IMR-90 (cell line): ENCODE results near the gene HES1. TPM values are rescaled to one million over a fixed set of nuclear protein-coding genes. Genes with fewer than 3 reads are reported as not detected.
"Not testable (repeated sequence)": the region's sequence is repeated elsewhere in the genome, so short reads cannot be mapped to it uniquely, and the experiment has no call there.

Experiments
- ATAC-seq: fragments of 200-7000 bp; cut with Tn5 transposase; 2 replicates; pipeline ENCODE4 v1.9.1; 2020; ENCODE audit warnings: low read depth, mild to moderate bottlenecking, moderate library complexity
- BruUV-seq: library from RNA; stranded (reverse); fragments of 400-500 nt; replicated peaks from 2 replicates; lab custom pipeline; 2021; lab: Mats Ljungman, UMichigan
- CTCF ChIA-PET: fragments of 300-600 bp; formaldehyde crosslinking; extraction: SDS; loops from one replicate; lab custom pipeline; 2021; ENCODE audit warnings: antibody characterized with exemption; lab: Yijun Ruan, JAX
- POLR2A ChIA-PET: fragments of 300-600 bp; sonication (Branson Sonifier 250); formaldehyde crosslinking; loops from one replicate; lab custom pipeline; 2022; ENCODE audit warnings: antibody characterized with exemption; ENCODE audit not compliant: unreplicated experiment; lab: Charles Lee
- DNase-seq: peaks from one replicate; pipeline ENCODE4 v3.0.0; 2013
- H2AFZ ChIP-seq: replicated peaks from 2 replicates; pipeline ENCODE3; 2013; ENCODE audit warnings: low read length, mild to moderate bottlenecking; ENCODE audit not compliant: poor library complexity
- H2AK5ac ChIP-seq: 2 replicates; pipeline ENCODE4 v1.6.1; 2013; ENCODE audit warnings: low read depth, low read length, inconsistent platforms
- H2AK9ac ChIP-seq: replicated peaks from 2 replicates; pipeline ENCODE3; 2013; ENCODE audit warnings: mild to moderate bottlenecking, low read depth, low read length, moderate library complexity; ENCODE audit not compliant: poor library complexity
- H2BK120ac ChIP-seq: 2 replicates; pipeline ENCODE4 v1.6.1; 2013; ENCODE audit warnings: low read depth, low read length, inconsistent platforms
- H2BK15ac ChIP-seq: 3 replicates; pipeline ENCODE4 v1.6.1; 2013; ENCODE audit warnings: low read depth, low read length, inconsistent platforms
- H2BK20ac ChIP-seq: 2 replicates; pipeline ENCODE4 v1.6.1; 2013; ENCODE audit warnings: low read depth, mild to moderate bottlenecking, inconsistent platforms, low read length, moderate library complexity
- H2BK5ac ChIP-seq: 2 replicates; pipeline ENCODE4 v1.6.1; 2013; ENCODE audit warnings: mild to moderate bottlenecking, low read depth, low read length, inconsistent platforms; ENCODE audit not compliant: poor library complexity, severe bottlenecking
- H3K14ac ChIP-seq: replicated peaks from 2 replicates; pipeline ENCODE4 v1.6.1; 2013; ENCODE audit warnings: low read depth, low read length, inconsistent platforms
- H3K18ac ChIP-seq: 2 replicates; pipeline ENCODE4 v1.6.1; 2013; ENCODE audit warnings: low read depth, low read length, control low read depth
- H3K23ac ChIP-seq: 2 replicates; pipeline ENCODE4 v1.6.1; 2013; ENCODE audit warnings: low read depth, low read length, inconsistent platforms
- H3K27ac ChIP-seq: 2 replicates; pipeline ENCODE4 v1.5.1; 2013; ENCODE audit warnings: mild to moderate bottlenecking, control low read depth, low read length; ENCODE audit not compliant: insufficient read depth
- H3K27me3 ChIP-seq: 2 replicates; pipeline ENCODE4 v1.6.1; 2013; ENCODE audit warnings: low read length; ENCODE audit not compliant: control insufficient read depth, insufficient read depth
- H3K36me3 ChIP-seq: 2 replicates; pipeline ENCODE4 v1.6.1; 2013; ENCODE audit warnings: low read length, mixed read lengths; ENCODE audit not compliant: control insufficient read depth, insufficient read depth
- H3K4ac ChIP-seq: 2 replicates; pipeline ENCODE4 v1.6.1; 2013; ENCODE audit warnings: low read depth, low read length, inconsistent platforms
- H3K4me1 ChIP-seq: 2 replicates; pipeline ENCODE4 v1.6.1; 2013; ENCODE audit warnings: low read length, mixed read lengths; ENCODE audit not compliant: control insufficient read depth, insufficient read depth
- H3K4me2 ChIP-seq: 2 replicates; pipeline ENCODE4 v1.6.1; 2013; ENCODE audit warnings: low read depth, mild to moderate bottlenecking, control low read depth, low read length, moderate library complexity
- H3K4me3 ChIP-seq: 2 replicates; pipeline ENCODE4 v1.5.1; 2013; ENCODE audit warnings: low read depth, mild to moderate bottlenecking, control low read depth, low read length, moderate library complexity; ENCODE audit not compliant: insufficient read depth
- H3K56ac ChIP-seq: 2 replicates; pipeline ENCODE4 v1.6.1; 2013; ENCODE audit warnings: low read length, inconsistent platforms; ENCODE audit not compliant: insufficient read depth; ENCODE audit errors: extremely low read depth
- H3K79me1 ChIP-seq, 2 experiments: 2 replicates each; pipeline ENCODE4 v1.6.1; 2013; ENCODE audit warnings: low read length in 2 of 2, inconsistent platforms in 1 of 2, low read depth in 1 of 2
- H3K9ac ChIP-seq: 2 replicates; pipeline ENCODE4 v1.6.1; 2013; ENCODE audit warnings: low read depth, low read length, control low read depth
- H3K9me1 ChIP-seq: 2 replicates; pipeline ENCODE4 v1.6.1; 2013; ENCODE audit warnings: low read length, inconsistent platforms; ENCODE audit not compliant: insufficient read depth
- H3K9me3 ChIP-seq: 2 replicates; pipeline ENCODE4 v1.6.1; 2013; ENCODE audit warnings: low read length; ENCODE audit not compliant: control insufficient read depth, insufficient read depth
- H4K20me1 ChIP-seq: 2 replicates; pipeline ENCODE4 v1.6.1; 2013; ENCODE audit warnings: low read length, inconsistent platforms; ENCODE audit not compliant: insufficient read depth
- H4K5ac ChIP-seq: 2 replicates; pipeline ENCODE4 v1.6.1; 2013; ENCODE audit warnings: mild to moderate bottlenecking, low read depth, low read length, control low read depth
- H4K8ac ChIP-seq, 2 experiments: 2 replicates each; pipeline ENCODE4 v1.6.1; 2013; ENCODE audit warnings: low read depth in 2 of 2, low read length in 2 of 2, control low read depth in 1 of 2, inconsistent platforms in 1 of 2
- H4K91ac ChIP-seq: 2 replicates; pipeline ENCODE4 v1.6.1; 2013; ENCODE audit warnings: low read depth, low read length, inconsistent platforms; ENCODE audit not compliant: insufficient read depth
- SMC3 ChIP-seq: fragments of 150-350 bp; IDR thresholded peaks from 2 replicates; pipeline ENCODE4 v1.6.1; 2016; ENCODE audit warnings: low read depth, mild to moderate bottlenecking, antibody characterized with exemption, low read length, moderate library complexity
- WGBS, 2 experiments: methylation state at CpG; one replicate each; pipeline versions ENCODE4 v1.1.5 to v1.1.7; 2013; ENCODE audit warnings: missing lambda C conversion rate in 2 of 2; ENCODE audit not compliant: insufficient read length in 1 of 2; ENCODE audit errors: extremely low coverage in 2 of 2; 5-methylcytosine and 5-hydroxymethylcytosine counted together
- dilution Hi-C: fragments of 300-500 bp; cut with HindIII; formaldehyde crosslinking; loops from one replicate; pipeline ENCODE4 v1.14.3; 2018; ENCODE audit warnings: low sequenced_read_pairs; ENCODE audit not compliant: unreplicated experiment
- in situ Hi-C: fragments of 300-500 bp; cut with MboI; formaldehyde crosslinking; loops from 3 replicates; pipeline ENCODE4 v1.14.3; 2019; ENCODE audit warnings: low sequenced_read_pairs, inconsistent platforms, mixed read lengths
- intact Hi-C: fragments of 100-400 bp; cut with micrococcal nuclease; formaldehyde crosslinking; loops from 2 replicates; pipeline ENCODE4 v1.10.0; 2022
- polyA plus RNA-seq, 3 experiments: library from polyadenylated mRNA; depleted of rRNA; stranded (reverse); fragments of >200 nt; gene quantifications; 2 replicates each; pipeline ENCODE4 v1.2.3, GENCODE V29; 2012; ENCODE audit warnings: low replicate concordance in 1 of 3
- total RNA-seq: library from RNA; depleted of rRNA; stranded (reverse); fragments of >200 nt; gene quantifications from 2 replicates; pipeline ENCODE4 v1.2.3, GENCODE V29; 2012
- TF ChIP-seq, protein P1 (sequence below): conservative IDR thresholded peaks from 2 replicates; pipeline ENCODE4 v1.5.1; 2012; ENCODE audit warnings: mild to moderate bottlenecking, low read depth, low read length, improper control_type of control experiment

HES1 gene
- total and polyA plus RNA-seq, 2 of the 4 experiments (the other 2 are of a cell fraction), result 3.6 to 6.7 TPM

DNA sequence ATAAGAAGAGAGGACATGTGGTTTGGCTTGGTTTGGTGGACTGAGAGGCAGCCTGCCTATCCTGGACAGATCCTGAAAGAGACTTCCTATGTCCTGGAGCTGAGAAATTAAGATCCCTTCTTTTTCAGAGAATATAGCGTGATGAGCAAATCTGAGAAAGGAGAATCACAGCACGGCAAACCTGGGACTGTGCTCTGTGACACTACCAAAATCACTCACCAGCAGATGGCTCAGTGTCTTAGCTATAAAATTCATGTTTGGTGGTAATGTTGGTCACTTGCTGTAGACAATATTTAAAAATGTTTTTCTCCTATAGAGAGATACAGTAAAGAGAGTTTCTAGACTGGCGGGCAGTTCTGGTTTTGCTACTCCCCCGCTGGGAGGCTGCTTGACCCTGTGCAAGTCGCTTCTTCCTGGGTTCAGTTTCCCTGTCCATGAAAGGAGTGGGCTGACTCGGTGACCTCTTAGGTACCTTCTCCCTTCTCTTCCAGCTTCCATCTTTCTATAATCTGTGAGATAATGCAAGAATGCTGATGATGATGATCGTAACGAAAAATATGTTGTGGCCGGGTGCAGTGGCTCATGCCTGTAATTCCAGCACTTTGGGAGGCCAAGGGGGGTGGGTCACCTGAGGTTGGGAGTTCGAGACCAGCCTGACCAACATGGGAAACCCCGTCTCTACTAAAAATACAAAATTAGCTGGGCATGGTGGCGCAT, 7.6 kb upstream of the HES1 start:
- ATAC-seq, result no peak
- no peak overlapping the region for H2AK5ac ChIP-seq
- no peaks in the 10 kb centered on the region for H3K36me3 ChIP-seq
- ChIA-PET POLR2A (no interaction called here), CTCF (no interaction called here)
- H4K5ac ChIP-seq, result no peak overlapping the region
- 100% methylated on average over 1 of the region's 12 CpGs; no CpG with 5 or more reads in 1 of the 2 experiments for WGBS, 2 experiments
- H2AFZ ChIP-seq, result no peak overlapping the region
- no peak overlapping the region for H3K14ac ChIP-seq
- no peak overlapping the region for H2BK20ac ChIP-seq
- BruUV-seq, result no TSS peak
- no peak overlapping the region for H2BK120ac ChIP-seq
- H3K4me3 ChIP-seq, result no peak overlapping the region
- no peak for DNase-seq
- no peak overlapping the region for H4K8ac ChIP-seq
- H3K27me3 ChIP-seq, result peaks cover 44% of the 10 kb centered on the region
- no peak overlapping the region for H3K4me2 ChIP-seq
- no peak overlapping the region for H3K27ac ChIP-seq
- no peak overlapping the region for H3K4ac ChIP-seq
- H3K9me3 ChIP-seq, result no peaks in the 10 kb centered on the region
- H2AK9ac ChIP-seq, result no peak overlapping the region
- intact Hi-C loops, result no loop called here
- no peak overlapping the region for H2BK5ac ChIP-seq
- H3K18ac ChIP-seq, result no peak overlapping the region
- H3K4me1 ChIP-seq, result peaks cover 6% of the 10 kb centered on the region; the same call in 1 of the 2 replicates
- no peak overlapping the region for H3K9ac ChIP-seq
- H3K23ac ChIP-seq, result no peak overlapping the region
- no peak overlapping the region for H3K56ac ChIP-seq
- no peaks in the 10 kb centered on the region for H3K79me1 ChIP-seq
- in situ Hi-C loops, result no loop called here
- H2BK15ac ChIP-seq, result no peak overlapping the region
- no peaks in the 10 kb centered on the region for H4K20me1 ChIP-seq
- TF ChIP-seq, protein P1, sequence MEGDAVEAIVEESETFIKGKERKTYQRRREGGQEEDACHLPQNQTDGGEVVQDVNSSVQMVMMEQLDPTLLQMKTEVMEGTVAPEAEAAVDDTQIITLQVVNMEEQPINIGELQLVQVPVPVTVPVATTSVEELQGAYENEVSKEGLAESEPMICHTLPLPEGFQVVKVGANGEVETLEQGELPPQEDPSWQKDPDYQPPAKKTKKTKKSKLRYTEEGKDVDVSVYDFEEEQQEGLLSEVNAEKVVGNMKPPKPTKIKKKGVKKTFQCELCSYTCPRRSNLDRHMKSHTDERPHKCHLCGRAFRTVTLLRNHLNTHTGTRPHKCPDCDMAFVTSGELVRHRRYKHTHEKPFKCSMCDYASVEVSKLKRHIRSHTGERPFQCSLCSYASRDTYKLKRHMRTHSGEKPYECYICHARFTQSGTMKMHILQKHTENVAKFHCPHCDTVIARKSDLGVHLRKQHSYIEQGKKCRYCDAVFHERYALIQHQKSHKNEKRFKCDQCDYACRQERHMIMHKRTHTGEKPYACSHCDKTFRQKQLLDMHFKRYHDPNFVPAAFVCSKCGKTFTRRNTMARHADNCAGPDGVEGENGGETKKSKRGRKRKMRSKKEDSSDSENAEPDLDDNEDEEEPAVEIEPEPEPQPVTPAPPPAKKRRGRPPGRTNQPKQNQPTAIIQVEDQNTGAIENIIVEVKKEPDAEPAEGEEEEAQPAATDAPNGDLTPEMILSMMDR, result no peak
- no peak for TF ChIP-seq SMC3
- dilution Hi-C loops, result no loop called here
- H3K9me1 ChIP-seq, result no peaks in the 10 kb centered on the region
- H4K91ac ChIP-seq, result no peak overlapping the region

DNA sequence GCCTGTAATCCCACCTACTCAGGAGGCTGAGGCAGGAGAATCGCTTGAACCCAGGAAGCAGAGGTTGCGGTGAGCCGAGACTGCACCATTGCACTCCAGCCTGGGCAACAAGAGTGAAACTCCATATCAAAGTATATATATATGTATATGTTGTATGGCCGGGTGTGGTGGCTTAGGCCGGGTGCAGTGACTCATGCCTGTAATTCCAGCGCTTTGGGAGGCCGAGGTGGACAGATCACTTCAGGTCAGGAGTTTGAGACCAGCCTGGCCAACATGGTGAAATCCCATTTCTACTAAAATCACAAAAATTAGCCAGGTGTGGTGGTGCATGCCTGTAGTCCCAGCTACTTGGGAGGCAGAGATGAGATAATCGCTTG, 7.0 kb upstream of the HES1 start:
- POLR2A ChIA-PET, DNase-seq, ATAC-seq, BruUV-seq, H2AK9ac ChIP-seq, H3K14ac ChIP-seq, H3K4me2 ChIP-seq, H3K18ac ChIP-seq, dilution Hi-C loops, H3K4ac ChIP-seq, H3K36me3 ChIP-seq, H2AK5ac ChIP-seq, H3K9ac ChIP-seq, H3K9me3 ChIP-seq, H4K20me1 ChIP-seq, H3K56ac ChIP-seq, H4K91ac ChIP-seq, H2BK120ac ChIP-seq, H3K4me3 ChIP-seq, H3K4me1 ChIP-seq, intact Hi-C loops, H3K27ac ChIP-seq, H3K9me1 ChIP-seq, H4K5ac ChIP-seq, H2BK5ac ChIP-seq, CTCF ChIA-PET, H3K79me1 ChIP-seq, H3K23ac ChIP-seq, in situ Hi-C loops, H2BK20ac ChIP-seq, H4K8ac ChIP-seq, H2AFZ ChIP-seq, H2BK15ac ChIP-seq: not testable (repeated sequence)
- H3K27me3 ChIP-seq, result peaks cover 44% of the 10 kb centered on the region
- no CpG with 5 or more reads among the region's 8 CpGs for WGBS, 2 experiments
